Measurements from ENCODE around the gene S100A7.
A peak's percentile ranks its signal among the peaks of the same experiment; 100 is the strongest.
"Not testable (repeated sequence)": the region's sequence is repeated elsewhere in the genome, so short reads cannot be mapped to it uniquely, and the experiment has no call there.

S100A7 gene

DNA sequence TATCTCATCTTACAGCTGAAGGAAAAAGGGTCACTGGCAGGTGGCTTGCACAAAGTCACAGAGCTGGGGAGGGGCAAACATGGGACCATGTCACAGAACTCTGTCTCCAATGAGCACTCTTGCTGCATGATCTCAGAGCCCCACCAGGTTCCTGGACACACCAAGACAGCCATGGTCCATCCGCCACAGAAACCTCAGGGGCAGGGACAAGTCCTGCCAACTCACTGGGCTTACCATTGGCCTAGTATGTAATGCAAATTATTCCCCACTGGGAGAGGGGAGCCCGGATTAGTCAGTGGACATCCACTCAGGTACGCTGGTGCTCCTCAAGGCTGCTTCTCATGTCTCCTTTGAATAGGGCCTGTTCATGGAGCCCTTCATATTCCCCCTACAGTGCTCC lies 29.9 kb downstream of the S100A7 start:
- DNase-seq = no peak

DNA sequence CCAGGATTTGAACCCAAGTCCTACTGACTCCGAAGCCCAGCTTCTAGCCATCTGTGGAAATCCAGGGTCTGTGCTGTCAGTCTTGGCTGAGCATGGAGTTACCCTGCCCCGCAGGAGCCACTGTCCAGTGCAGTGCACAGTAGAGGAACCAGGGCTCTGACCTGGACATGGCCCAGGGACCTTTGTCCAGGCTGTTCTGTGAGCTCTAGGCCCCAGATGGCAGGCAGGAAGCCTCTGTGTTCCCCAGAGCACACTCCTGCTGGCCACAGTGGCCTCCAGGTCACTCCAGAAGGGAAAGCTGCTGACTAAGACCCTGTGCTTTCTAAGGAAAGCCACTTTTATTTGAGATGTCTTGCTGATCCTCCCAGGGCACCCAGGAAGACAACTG lies 30.3 kb downstream of the S100A7 start:
- no peak for DNase-seq

DNA sequence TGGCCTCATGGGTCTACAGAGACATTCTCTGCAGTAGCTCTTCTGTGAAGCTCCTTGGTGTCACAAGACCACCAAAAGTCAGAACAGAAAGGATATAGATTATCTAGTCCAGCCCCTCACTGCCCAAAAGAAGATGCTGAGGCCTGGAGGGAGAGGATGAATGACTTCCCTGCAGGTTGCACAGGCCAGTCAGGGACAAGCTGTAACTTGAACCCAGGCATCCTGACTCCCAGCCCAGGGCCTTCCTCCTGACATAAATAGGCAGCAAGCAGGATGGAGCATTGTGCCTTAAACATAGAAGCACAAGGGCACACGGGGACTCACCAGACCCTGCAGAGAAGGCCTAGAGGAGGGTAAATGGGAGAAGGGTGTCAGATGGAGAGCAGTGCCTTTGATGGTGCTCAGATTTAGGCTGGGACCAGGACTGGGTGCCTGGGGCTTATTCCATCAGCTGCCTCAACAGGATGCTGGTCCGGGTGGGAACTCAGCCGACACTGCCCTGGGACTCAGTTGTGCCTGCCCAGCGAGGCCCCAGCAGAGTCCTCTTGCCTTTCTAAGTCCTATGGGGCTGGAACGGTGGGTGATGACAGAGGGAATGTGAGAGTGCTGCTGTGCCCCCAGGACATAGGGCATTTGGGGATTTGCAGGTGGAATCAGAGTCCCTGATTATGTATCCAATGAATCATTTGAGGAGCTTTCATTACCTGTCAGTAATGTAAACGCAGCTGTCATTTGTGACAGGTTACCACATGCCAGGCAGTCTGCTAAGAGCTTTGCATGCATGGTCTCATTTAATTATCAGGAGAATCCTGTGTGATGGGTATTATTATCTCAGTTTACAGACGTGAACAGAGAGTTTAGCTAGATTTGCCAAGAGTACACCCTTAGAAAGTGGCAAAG lies 30.9 kb downstream of the S100A7 start:
- no peak for DNase-seq

DNA sequence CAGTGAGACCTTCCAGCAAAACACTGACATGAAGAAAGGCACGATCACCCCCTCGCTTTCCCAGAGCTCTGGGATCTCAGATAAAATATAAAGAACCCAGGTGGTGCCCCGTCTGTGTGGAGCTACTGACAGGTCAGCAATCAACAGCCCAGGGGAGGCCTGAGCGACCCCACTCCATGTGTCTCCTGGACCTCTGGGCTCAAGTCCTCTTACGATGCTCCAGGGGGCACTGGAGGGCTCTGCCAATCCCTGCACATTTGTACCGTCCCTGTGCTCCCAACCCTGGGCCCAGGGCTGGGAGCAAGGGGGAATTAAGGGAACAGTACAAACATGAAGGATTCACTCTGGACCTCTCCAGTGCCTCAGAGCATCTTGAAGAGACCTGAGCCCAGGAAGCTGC lies 31.7 kb downstream of the S100A7 start:
- no peak for DNase-seq

DNA sequence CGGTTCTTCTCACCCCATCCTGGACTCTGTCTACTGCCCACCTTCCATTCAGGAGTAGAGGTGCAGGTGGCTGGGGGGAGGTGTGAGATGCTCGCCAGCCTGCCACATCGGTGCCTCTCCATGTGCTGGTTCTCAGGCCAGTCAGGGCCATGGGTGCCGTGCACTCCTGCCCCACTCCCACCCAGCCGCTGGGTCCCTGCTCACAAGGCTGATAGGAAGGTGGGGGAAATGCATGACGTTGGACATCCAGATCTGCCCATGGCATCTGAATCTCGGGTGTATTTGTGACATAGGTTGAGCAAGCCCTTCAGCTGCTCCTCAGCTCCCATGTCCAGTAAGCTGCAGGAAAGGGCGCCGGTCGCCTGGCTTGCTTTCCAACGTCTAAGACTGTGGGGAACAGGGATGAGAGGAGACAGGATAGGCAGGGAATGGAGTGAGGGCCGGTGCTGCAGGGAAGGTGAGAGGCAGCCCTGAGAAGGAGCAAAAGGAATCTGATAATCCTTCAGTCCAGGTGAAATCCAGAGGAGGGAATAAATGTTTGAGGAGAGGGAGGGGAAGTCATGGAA lies 32.3 kb downstream of the S100A7 start:
- no peak for DNase-seq

DNA sequence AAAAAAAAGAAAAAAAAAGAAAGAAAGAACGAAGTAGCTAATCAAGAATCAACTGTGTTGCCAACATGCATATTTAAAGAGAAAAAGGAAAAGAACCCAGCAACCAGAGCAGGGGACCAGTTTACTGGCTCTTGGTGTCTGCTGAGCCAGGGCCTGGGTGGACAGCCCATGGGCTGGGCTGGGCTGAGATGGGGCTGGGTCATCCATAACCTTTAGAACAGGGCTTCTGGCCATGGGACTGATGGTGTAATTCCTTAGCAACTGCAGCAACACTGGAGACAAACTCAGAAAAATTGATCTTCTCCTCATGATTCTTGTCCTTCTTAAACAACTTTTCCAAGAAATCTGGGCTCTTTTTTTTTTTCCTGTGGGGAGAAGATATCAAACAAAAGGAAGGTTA lies 33.6 kb downstream of the S100A7 start:
- DNase-seq = no peak

DNA sequence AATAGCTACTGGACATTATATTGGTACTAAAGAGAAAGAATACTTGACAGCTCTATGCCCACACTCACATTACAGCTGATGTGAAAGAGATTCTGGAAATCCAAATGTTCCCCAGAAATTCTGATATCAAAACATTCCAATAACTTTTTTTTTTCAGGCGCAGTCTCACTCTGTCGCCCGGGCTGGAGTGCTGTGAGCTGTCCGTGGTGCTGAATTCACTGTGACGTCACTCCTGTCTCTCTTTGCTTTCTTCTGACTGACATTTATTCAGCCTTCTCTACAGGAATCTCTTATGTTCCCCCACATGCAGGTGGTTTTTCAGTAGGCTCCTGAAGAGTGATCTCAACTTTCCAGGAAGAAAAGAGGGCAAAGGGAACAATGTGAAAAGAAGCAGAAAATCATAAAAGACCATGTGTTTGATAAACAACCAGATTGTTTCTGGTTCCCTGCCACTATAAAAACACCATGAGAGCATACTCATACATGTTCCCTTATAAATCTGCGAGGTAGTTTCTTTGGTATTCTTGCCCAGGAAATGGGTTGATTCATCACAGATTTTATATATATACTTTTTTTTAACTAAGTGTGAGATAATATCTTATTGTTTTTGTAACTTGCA lies 37.9 kb downstream of the S100A7 start:
- peak; percentile 58 for DNase-seq

DNA sequence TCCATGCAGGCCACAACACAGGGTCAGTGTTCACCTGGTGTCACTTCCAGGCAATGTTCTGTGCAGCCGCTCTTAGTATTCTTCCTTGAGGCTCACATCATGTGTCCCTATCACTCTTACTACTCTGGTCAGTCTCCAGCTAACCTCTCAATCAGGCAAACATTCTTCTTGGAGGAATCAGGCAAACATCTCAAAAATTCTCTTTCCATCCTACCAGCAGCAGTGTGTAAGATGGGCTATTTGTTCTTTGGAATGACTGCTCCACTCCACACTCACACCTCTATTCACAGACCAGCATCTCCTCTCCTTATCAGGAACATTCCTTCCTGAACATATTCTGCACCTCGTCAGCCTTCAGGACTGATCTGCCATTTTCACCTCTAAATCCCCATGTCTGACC lies 40.1 kb downstream of the S100A7 start:
- DNase-seq = no peak

DNA sequence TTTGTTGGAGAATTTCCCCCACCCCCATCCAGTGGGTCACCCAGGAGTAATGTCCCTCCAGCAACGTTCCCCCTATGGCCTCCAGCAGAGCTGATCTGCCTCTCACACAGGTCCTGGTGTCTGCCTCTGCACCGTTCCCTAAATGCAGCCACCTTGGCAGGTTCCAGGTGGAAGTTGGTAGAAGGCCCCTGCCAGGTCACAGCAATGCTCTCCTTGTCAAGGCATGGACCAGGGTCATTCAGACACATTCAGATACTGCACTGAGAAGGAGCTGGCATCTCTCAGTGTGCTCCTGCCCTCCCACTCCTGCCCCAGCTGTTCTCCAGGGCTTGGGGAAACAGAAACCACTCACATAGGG lies 41.0 kb downstream of the S100A7 start:
- DNase-seq = not testable (repeated sequence)

DNA sequence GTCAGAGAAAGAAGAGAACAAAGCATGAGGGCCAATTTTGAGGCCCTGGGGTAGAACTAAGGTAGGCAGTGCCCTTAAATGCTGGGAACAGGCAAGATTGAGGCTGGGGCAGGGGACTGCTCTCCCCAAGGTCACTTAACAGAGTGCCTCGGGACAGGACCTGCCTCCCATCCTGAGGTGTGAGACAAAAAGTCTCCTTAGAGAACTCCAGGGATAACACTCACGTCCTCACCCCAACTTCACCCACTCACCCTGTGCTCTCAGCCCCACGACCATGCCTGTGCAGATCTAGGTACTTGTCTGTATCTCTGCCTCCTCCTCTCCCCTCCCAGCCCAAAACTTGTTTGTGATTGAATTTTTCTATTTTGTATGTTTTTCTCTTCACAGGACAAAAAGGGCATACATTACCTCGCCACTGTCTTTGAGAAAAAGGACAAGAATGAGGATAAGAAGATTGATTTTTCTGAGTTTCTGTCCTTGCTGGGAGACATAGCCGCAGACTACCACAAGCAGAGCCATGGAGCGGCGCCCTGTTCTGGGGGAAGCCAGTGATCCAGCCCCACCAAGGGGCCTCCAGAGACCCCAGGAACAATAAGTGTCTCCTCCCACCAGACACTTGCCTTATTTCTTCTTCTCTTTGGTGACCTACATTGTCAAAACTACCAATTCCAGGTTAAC lies 41.6 kb downstream of the S100A7 start:
- not testable (repeated sequence) for DNase-seq

DNA sequence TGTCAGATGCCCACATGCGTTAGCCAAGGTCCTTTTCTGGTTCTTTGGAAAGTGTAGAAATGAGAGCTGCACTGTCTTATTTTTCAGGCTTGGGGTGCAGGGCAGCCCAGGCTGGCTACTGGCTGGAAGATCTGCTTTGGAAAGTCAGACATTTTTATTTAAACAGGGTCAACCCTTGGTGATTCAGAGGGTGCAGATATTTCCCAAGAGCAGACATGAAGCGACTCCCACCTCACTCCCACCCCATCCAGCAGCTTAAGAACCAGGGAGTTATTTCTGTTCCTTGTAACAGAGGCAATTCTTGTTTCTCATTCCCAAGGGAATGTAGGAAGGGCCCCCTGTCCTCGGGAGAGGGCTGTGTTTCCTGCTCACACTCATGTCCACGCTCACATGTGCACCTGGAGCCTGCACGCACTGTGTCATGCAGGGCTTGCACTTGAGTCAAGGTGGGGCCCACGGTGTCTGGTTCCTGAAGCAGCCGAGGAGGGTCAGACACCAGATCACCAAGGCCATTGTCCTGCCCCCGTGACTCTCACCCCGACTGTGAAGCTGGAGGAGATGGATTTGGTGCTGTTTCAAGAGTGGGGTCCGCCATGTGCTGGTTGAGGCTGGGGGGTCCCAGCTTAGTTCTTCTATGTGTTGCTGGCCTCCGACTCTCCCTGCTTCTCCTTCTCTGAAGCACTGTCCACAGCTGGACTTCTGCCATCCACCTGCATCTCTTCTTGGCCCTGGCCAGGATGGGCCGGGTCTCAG lies 43.1 kb downstream of the S100A7 start:
- no peak for DNase-seq

DNA sequence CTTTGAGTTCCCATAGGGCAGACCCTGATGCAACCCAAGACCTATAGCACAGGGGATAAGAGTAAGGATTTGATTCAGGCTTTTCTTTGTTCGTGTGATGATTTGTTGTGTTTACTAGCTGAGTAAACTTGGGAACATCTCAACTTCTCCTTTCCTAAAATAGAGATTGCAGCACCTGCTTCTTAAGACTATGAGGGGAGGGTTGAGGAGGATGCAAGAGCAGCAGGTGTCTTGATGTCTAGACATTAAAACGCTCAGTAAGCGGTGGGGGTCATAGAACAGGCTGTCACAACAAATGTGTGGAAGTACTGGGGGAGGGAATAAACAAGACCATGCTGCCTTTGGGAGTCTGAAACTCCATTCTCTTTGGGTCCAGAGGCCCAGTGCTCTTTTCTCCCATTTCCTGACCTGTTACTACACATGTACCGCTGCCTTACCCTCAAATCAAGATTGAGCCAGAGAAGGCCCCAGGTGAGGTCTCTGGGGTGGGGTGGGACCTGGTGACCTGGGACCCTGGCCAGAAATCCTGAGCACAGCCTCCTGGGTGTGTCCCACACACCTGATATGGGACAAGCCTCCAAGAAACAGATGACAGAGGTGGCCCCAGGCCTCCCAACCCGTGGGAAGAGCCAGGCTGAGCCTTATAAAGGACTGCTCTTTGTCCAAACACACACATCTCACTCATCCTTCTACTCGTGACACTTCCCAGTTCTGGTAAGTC lies 44.4 kb downstream of the S100A7 start, which contains the start of gene S100A7A:
TSS of gene S100A7A (plus strand) at position 671 of the 721 bp plus-strand sequence. CDS start 1,563 bp downstream, outside the sequence.
- no peak for DNase-seq

DNA sequence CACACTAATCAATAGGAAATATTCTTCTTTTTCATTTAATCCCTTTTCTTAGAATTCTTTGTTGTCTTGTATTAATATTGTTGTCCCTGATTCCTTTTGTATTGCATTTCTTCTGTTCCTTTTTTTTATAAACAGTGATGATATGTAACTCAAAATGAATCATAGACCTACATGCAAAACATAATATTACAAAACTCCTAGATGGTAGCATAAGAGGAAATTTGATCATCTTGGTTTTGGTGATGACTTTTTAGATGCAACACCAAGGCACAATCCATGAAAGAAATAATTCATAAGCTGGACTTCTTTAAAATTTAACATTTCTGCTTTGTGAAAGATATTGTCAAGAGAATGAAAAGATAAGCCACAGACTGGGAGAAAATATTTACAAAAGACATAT lies 46.5 kb downstream of the S100A7 start:
- DNase-seq = not testable (repeated sequence)
